Measurements from ENCODE around the gene YDJC. TPM values are rescaled to one million over a fixed set of nuclear protein-coding genes. Genes with fewer than 3 reads are reported as not detected.
A peak's percentile ranks its signal among the peaks of the same experiment; 100 is the strongest.

Gene YDJC
- total RNA-seq, 1 donor from 2014 or later: 123 TPM

DNA sequence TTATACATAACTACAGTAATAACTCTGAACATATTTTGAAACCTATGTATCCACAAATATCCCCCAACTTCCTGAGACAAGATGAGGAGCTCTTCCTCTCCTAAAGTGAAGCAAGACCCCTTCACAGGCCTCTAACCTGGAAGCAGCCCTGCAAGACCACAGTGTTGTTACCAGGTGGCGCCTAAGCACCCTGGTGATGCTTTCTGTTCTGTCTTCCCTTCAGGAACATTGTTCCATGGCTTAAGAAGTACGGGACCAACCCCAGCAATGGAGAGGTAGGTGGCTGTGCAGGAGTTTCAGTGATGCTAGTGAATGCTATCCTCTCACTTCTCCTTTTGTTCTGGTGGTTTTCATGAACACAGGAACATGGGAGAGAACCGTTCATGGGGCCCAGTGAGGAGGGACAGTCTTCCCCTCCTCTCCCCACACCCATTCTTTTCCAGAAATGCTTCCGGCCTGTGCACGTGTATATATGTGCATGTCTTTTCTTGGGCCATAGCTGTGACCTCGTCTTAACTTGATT lies 42.3 kb upstream of the YDJC start:
- TF ChIP-seq, protein P1, sequence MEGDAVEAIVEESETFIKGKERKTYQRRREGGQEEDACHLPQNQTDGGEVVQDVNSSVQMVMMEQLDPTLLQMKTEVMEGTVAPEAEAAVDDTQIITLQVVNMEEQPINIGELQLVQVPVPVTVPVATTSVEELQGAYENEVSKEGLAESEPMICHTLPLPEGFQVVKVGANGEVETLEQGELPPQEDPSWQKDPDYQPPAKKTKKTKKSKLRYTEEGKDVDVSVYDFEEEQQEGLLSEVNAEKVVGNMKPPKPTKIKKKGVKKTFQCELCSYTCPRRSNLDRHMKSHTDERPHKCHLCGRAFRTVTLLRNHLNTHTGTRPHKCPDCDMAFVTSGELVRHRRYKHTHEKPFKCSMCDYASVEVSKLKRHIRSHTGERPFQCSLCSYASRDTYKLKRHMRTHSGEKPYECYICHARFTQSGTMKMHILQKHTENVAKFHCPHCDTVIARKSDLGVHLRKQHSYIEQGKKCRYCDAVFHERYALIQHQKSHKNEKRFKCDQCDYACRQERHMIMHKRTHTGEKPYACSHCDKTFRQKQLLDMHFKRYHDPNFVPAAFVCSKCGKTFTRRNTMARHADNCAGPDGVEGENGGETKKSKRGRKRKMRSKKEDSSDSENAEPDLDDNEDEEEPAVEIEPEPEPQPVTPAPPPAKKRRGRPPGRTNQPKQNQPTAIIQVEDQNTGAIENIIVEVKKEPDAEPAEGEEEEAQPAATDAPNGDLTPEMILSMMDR (conservative IDR thresholded peaks at IDR 0.05; ENCODE audit: low read depth, low read length): no peak
- no peak for DNase-seq (ENCODE audit: low read depth)
- no peak overlapping the region for H3K4me3 ChIP-seq (ENCODE audit: low read depth, low read length)

DNA sequence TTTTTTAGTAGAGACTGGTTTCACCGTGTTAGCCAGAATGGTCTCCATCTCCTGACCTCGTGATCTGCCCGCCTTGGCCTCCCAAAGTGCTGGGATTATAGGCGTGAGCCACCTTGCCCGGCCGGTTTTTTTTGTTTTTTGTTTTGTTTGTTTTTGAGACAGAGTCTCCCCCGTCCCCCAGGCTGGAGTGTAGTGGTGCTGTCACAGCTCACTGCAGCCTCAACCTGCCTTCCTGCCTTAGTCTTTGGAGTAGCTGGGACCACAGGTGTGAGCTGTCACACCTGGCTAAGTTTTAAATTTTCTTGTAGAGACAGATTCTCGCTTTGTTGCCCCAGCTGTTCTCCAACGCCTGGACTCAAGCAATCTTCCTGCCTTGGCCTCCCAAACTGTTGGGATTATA lies 39.2 kb upstream of the YDJC start:
- H3K4me3 ChIP-seq (ENCODE audit: low read depth, low read length): no peak overlapping the region
- TF ChIP-seq, protein P1 (conservative IDR thresholded peaks at IDR 0.05; ENCODE audit: low read depth, low read length): no peak
- DNase-seq (ENCODE audit: low read depth): no peak

DNA sequence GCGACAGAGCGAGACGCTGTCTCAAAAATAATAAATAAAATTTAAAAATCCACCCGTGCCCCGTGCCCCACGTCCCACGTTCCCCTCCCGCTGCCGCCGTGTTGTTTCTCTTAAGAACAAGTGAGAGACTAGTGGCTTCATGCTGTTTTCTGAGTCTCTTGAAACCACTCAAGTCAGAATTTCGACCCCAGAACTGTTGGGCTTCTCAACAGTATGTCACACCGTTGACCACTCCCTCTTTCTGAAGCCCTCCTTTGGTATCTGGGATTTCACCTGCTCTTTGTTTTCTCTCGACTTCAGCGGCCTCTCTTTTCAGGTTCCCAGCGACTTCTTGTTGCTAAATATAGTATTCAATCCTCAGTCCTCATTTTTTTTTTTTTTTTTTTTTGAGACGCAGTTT lies 37.0 kb upstream of the YDJC start:
- TF ChIP-seq, protein P1 (conservative IDR thresholded peaks at IDR 0.05; ENCODE audit: low read depth, low read length): no peak
- peak overlapping the region; percentile 72 for H3K4me3 ChIP-seq (ENCODE audit: low read depth, low read length)
- DNase-seq (ENCODE audit: low read depth): no peak

DNA sequence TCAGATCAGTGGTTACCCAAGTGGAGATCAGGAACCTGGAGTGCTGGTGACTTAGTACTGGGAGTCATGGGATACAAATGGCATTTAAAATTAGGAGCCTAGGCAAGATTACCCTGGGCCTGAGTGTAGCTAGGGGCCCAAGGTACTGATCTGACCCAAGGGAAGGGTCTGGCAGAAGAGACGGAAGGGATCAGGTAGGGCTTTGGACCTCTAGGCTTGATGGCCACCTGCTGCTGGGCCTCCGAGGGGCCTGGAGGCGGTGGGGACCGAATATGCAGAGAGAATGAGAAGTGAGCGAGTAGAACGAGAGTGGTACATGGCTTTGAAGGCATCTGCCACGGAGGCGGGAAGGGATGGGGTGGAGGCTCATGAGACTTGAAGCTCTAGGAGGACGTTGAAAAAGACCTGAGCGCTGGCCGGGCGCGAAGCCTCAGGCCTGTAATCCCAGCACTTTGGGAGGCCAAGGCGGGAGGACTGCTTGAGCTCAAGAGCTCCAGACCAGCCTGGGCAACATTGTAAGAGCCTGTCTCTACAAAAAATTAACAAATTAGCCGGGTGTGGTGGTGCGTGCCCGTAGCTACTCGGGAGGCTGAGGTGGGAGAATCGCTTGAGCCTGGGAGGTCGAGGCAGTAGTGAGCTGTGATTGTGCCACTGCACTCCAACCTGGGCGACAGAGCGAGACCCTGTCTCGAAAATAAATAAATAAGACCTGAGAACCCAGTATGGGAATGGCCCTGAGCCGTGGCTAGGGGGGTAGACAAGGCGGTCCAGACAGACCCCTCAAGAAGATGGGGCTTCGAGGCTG lies 35.4 kb upstream of the YDJC start:
- TF ChIP-seq, protein P1 (conservative IDR thresholded peaks at IDR 0.05; ENCODE audit: low read depth, low read length): no peak
- peak overlapping the region; percentile 72 for H3K4me3 ChIP-seq (ENCODE audit: low read depth, low read length)
- no peak for DNase-seq (ENCODE audit: low read depth)

DNA sequence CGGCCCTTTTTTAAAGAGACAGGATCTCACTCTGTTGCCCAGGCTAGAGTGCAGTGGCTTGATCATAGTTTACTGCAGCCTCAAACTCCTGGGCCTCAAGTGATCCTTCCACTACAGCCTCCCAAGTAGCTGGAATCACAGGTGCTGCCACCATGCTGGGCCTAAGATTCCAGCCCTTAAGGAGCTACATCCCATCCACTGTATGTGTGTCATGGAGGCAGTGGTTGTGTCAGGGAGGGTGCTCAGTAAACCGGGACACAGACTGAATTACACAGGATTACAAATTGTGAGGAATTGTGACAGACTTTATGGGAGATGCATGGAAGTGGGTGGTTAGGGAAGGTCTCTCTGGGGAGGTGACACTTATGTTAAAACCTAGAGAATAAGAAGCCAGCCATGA lies 33.9 kb upstream of the YDJC start:
- TF ChIP-seq, protein P1 (conservative IDR thresholded peaks at IDR 0.05; ENCODE audit: low read depth, low read length): no peak
- no peak for DNase-seq (ENCODE audit: low read depth)
- H3K4me3 ChIP-seq (ENCODE audit: low read depth, low read length): no peak overlapping the region

DNA sequence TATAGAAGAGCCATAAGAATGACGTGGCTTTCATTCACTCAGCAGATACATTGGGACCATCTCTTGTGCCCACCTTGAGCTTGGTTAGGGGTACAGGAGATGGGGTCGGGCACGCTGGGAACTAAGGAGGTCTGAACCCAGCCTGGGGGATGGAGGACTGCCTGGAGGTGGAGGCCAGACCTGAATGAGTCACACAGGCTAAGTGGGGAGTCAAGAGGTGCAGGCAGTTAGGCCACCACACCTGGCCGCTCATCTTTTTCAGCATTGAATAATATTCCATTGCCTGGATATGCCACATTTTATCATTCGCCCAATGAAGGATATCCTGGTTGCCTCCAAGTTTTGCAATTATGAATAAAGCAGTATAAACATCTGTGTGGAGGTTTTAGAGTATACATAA lies 32.2 kb upstream of the YDJC start:
- no peak for DNase-seq (ENCODE audit: low read depth)
- TF ChIP-seq, protein P1 (conservative IDR thresholded peaks at IDR 0.05; ENCODE audit: low read depth, low read length): no peak
- H3K4me3 ChIP-seq (ENCODE audit: low read depth, low read length): no peak overlapping the region

DNA sequence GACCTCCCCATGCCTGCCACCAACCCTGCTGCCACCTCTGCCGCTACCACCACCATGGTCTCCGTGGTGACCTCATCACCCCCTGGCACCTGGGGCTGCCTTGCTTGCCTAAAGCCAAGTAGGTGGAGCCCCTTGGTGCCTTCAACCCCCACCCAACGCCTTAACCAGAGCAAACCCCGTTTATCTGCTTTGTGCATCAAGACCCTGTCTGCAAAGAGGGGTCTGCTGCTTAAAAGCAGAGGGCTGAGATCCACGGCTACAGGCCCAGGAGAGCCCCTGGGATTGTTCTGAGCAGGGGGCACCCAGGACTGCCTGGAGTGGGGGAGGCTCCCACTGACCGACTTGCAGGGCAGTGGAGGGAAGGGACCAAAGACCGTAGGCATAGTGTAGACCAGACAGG lies 31.1 kb upstream of the YDJC start:
- H3K4me3 ChIP-seq (ENCODE audit: low read depth, low read length): no peak overlapping the region
- no peak for DNase-seq (ENCODE audit: low read depth)
- TF ChIP-seq, protein P1 (conservative IDR thresholded peaks at IDR 0.05; ENCODE audit: low read depth, low read length): no peak

Data from epithelial cell of proximal tubule (primary cell).